Natural killer cell (primary cell): ENCODE results near the gene CREBRF. TPM values are rescaled to one million over a fixed set of nuclear protein-coding genes. Genes with fewer than 3 reads are reported as not detected.

Experiments
- ATAC-seq, 3 donors: fragments of 150-1000 bp in 2 of 3; fragments of 200-7000 bp in 1 of 3; cut with Tn5 transposase; 1 replicate in 1 of 3; 2 replicates in 2 of 3; pipeline ENCODE4 v1.10.0; 2021; ENCODE audit warnings: mild to moderate bottlenecking in 2 of 3, moderate library complexity in 2 of 3
- DNase-seq, 2 donors: peaks; one replicate each; pipeline versions ENCODE4 v3.0.0 to v3.0.0-alpha.2; 2013 to 2021; ENCODE audit warnings: mixed read lengths in 1 of 2
- H3K27ac ChIP-seq: one replicate; pipeline ENCODE4 v1.5.1; 2013; ENCODE audit warnings: mild to moderate bottlenecking, low read length
- H3K27me3 ChIP-seq: one replicate; pipeline ENCODE4 v1.6.1; 2013; ENCODE audit warnings: low read length; ENCODE audit not compliant: control insufficient read depth, insufficient read depth
- H3K36me3 ChIP-seq: one replicate; pipeline ENCODE4 v1.6.1; 2013; ENCODE audit warnings: low read length; ENCODE audit not compliant: control insufficient read depth, insufficient read depth
- H3K4me1 ChIP-seq: one replicate; pipeline ENCODE4 v1.6.1; 2013; ENCODE audit warnings: low read length; ENCODE audit not compliant: control insufficient read depth, insufficient read depth
- H3K4me3 ChIP-seq: one replicate; pipeline ENCODE4 v1.5.1; 2013; ENCODE audit warnings: low read length
- H3K9me3 ChIP-seq: one replicate; pipeline ENCODE4 v1.6.1; 2013; ENCODE audit warnings: low read length; ENCODE audit not compliant: control insufficient read depth, insufficient read depth
- H3K27ac Mint-ChIP-seq, 2 donors: one replicate each; pipeline ENCODE4 v1.8.0; 2022; ENCODE audit warnings: mild to moderate bottlenecking in 2 of 2, mixed read lengths in 2 of 2, moderate library complexity in 1 of 2
- H3K27me3 Mint-ChIP-seq, 2 donors: one replicate each; pipeline ENCODE4 v1.8.0; 2022; ENCODE audit warnings: low read depth in 2 of 2, mixed read lengths in 2 of 2
- H3K36me3 Mint-ChIP-seq: one replicate; pipeline ENCODE4 v1.8.0; 2022; ENCODE audit warnings: mixed read lengths
- H3K4me1 Mint-ChIP-seq, 2 donors: one replicate each; pipeline ENCODE4 v1.8.0; 2022; ENCODE audit warnings: mixed read lengths in 2 of 2
- H3K4me3 Mint-ChIP-seq: one replicate; pipeline ENCODE4 v1.8.0; 2022; ENCODE audit warnings: mild to moderate bottlenecking, moderate library complexity, mixed read lengths
- H3K9me3 Mint-ChIP-seq, 2 donors: one replicate each; pipeline ENCODE4 v1.8.0; 2022; ENCODE audit warnings: mixed read lengths in 2 of 2
- CTCF ChIP-seq: fragments of 200-600 bp; IDR thresholded peaks from one replicate; pipeline ENCODE4 v1.8.0; 2022; ENCODE audit warnings: antibody characterized with exemption
- WGBS: methylation state at CpG from one replicate; pipeline ENCODE4 v1.1.7; 2013; ENCODE audit warnings: missing lambda C conversion rate; ENCODE audit not compliant: insufficient coverage; 5-methylcytosine and 5-hydroxymethylcytosine counted together
- intact Hi-C: fragments of 100-400 bp; cut with micrococcal nuclease; formaldehyde crosslinking; loops from one replicate; pipeline ENCODE4 v1.14.2; 2022
- total RNA-seq, 4 donors: library from RNA; stranded (reverse); fragments of 120-200 nt in 1 of 4; gene quantifications; one replicate each; pipeline versions ENCODE4 v1.2.3 to v1.2.4, GENCODE V29; 2013 to 2022

Gene CREBRF
- total RNA-seq, 3 donors from 2014 or later (not counting 1 experiment from before 2014, with no cell fraction given), result 118 to 127 (median 121) TPM

GRCh38 chr5:173093606-173094005 lies 37.5 kb downstream of the CREBRF start:
- DNase-seq (no peak), ATAC-seq (peak in 1 of 3 donors; percentile 18)
- H3K4me1 ChIP-seq, result no peaks in the 10 kb centered on the region
- no peaks in the 10 kb centered on the region for H3K9me3 ChIP-seq
- no peak for TF ChIP-seq CTCF
- Mint-ChIP-seq H3K4me1 (peaks cover 20 to 43% of the 10 kb centered on the region in 2 donors), H3K9me3 (no peaks in the 10 kb centered on the region), H3K4me3 (no peak overlapping the region), H3K27ac (peak overlapping the region in 1 of 2 donors; percentile 40), H3K27me3 (no peaks in the 10 kb centered on the region), H3K36me3 (no peaks in the 10 kb centered on the region)
- no peaks in the 10 kb centered on the region for H3K27me3 ChIP-seq
- peaks cover 18% of the 10 kb centered on the region for H3K36me3 ChIP-seq
- intact Hi-C loops, result no loop called here
- H3K4me3 ChIP-seq, result no peak overlapping the region
- 100% methylated on average over 4 of the region's 4 CpGs for WGBS
- no peak overlapping the region for H3K27ac ChIP-seq

- Mint-ChIP-seq H3K27ac (peak overlapping the region in 1 of 2 donors; percentile 40), H3K4me1 (peaks cover 20 to 43% of the 10 kb centered on the region in 2 donors), H3K9me3 (no peaks in the 10 kb centered on the region), H3K27me3 (no peaks in the 10 kb centered on the region), H3K36me3 (no peaks in the 10 kb centered on the region), H3K4me3 (no peak overlapping the region)
- DNase-seq, result no peak
- intact Hi-C loops, result no loop called here
- Histone ChIP-seq H3K36me3 (peaks cover 17% of the 10 kb centered on the region), H3K27me3 (no peaks in the 10 kb centered on the region), H3K4me1 (no peaks in the 10 kb centered on the region), H3K4me3 (no peak overlapping the region), H3K9me3 (no peaks in the 10 kb centered on the region), H3K27ac (no peak overlapping the region)
- 100% methylated on average over 4 of the region's 4 CpGs for WGBS
- ATAC-seq, result no peak
- no peak for TF ChIP-seq CTCF
These were observed 38.0 kb downstream of the CREBRF start for GRCh38 chr5:173094012-173094661.

- Histone ChIP-seq H3K4me1 (no peaks in the 10 kb centered on the region), H3K9me3 (peaks cover 10% of the 10 kb centered on the region), H3K27ac (no peak overlapping the region), H3K36me3 (peaks cover 9% of the 10 kb centered on the region), H3K27me3 (no peaks in the 10 kb centered on the region), H3K4me3 (no peak overlapping the region)
- TF ChIP-seq CTCF, result no peak
- no peaks in the 10 kb centered on the region for H3K27me3 Mint-ChIP-seq
- H3K4me3 Mint-ChIP-seq, result no peak overlapping the region
- DNase-seq (no peak), ATAC-seq (no peak)
- peak overlapping the region in 1 of 2 donors; percentile 3 for H3K27ac Mint-ChIP-seq
- intact Hi-C loops, result no loop called here
- H3K9me3 Mint-ChIP-seq, result peaks cover 3 to 6% of the 10 kb centered on the region in 2 donors
- peaks cover 9% of the 10 kb centered on the region for H3K36me3 Mint-ChIP-seq
- H3K4me1 Mint-ChIP-seq, result peaks cover 24 to 38% of the 10 kb centered on the region in 2 donors
These were observed 42.6 kb downstream of the CREBRF start for GRCh38 chr5:173098787-173099186.

- no CpG with 5 or more reads among the region's 1 CpG for WGBS
These were observed 43.3 kb downstream of the CREBRF start for GRCh38 chr5:173099461-173099860.

More at GRCh38 chr5:173099461-173099860, 43.3 kb downstream of the CREBRF start:
- no peak overlapping the region for H3K4me3 ChIP-seq
- Mint-ChIP-seq H3K27ac (no peak overlapping the region), H3K9me3 (peaks cover 3 to 6% of the 10 kb centered on the region in 2 donors), H3K4me3 (no peak overlapping the region), H3K27me3 (no peaks in the 10 kb centered on the region), H3K4me1 (peaks cover 24 to 38% of the 10 kb centered on the region in 2 donors), H3K36me3 (peaks cover 9% of the 10 kb centered on the region)
- no peaks in the 10 kb centered on the region for H3K4me1 ChIP-seq
- intact Hi-C loops, result no loop called here
- H3K27me3 ChIP-seq, result no peaks in the 10 kb centered on the region
- no peak for ATAC-seq
- H3K36me3 ChIP-seq, result peaks cover 9% of the 10 kb centered on the region
- TF ChIP-seq CTCF, result no peak
- peak in 1 of 2 donors; percentile 13 for DNase-seq
- H3K27ac ChIP-seq, result no peak overlapping the region
- peaks cover 10% of the 10 kb centered on the region for H3K9me3 ChIP-seq
